ENCODE data around the gene CCSAP.

Gene CCSAP

DNA sequence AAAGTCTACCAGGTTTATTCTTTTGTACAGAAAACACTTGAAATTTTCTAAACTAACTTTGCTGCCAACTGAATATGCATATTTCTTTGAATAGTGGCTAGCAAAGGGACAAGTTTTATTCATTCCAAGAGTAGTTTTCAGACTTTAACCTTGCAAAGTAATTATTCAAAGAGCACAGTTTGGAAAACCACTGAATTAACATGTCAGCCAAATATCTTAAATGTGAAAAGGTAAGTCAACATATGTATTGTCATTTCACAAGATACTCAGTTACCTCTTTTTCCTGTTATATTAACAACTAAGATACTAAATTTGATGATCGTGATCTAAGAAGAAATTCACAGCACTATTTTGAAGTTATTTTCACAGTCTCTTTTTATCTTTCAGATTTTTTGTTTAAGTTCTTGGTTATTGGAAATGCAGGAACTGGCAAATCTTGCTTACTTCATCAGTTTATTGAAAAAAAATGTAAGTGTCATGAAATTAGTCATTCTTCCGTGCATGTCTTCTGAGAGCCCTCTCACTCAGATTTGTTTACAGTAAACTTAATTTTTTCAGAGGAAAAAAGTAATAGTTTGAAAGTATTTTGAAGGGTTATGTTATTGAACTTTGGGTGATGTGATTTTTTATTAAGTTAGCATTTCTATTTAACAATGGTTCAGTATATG, 56.6 kb downstream of the CCSAP start:
- Histone ChIP-seq H3K9me3 (no peaks in the 10 kb centered on the region), H3K36me3 (no peaks in the 10 kb centered on the region), H3K4me1 (ENCODE audit: control insufficient read depth in 1 of 2, insufficient read depth in 1 of 2, low read depth in 1 of 2, low read length in 1 of 2) (no peaks in the 10 kb centered on the region), H3K27me3 (peaks cover 20% of the 10 kb centered on the region), H3K4me3 (ENCODE audit: low read depth in 1 of 2, low read length in 1 of 2) (no peak overlapping the region), H3K27ac (no peak overlapping the region)
- TF ChIP-seq CTCF (IDR thresholded peaks at IDR 0.05), result no peak

- H3K36me3 ChIP-seq, result no peaks in the 10 kb centered on the region
- peaks cover 28% of the 10 kb centered on the region for H3K27me3 ChIP-seq
- no peak for TF ChIP-seq CTCF (IDR thresholded peaks at IDR 0.05)
- H3K9me3 ChIP-seq, result no peaks in the 10 kb centered on the region
- H3K4me3 ChIP-seq (ENCODE audit: low read depth in 1 of 2, low read length in 1 of 2), result no peak overlapping the region
- H3K27ac ChIP-seq, result no peak overlapping the region
- peaks cover 3 to 5% of the 10 kb centered on the region in 2 experiments for H3K4me1 ChIP-seq (ENCODE audit: control insufficient read depth in 1 of 2, insufficient read depth in 1 of 2, low read depth in 1 of 2, low read length in 1 of 2)
These were observed 57.4 kb downstream of the CCSAP start for GRCh38 chr1:229285440-229285839.

DNA sequence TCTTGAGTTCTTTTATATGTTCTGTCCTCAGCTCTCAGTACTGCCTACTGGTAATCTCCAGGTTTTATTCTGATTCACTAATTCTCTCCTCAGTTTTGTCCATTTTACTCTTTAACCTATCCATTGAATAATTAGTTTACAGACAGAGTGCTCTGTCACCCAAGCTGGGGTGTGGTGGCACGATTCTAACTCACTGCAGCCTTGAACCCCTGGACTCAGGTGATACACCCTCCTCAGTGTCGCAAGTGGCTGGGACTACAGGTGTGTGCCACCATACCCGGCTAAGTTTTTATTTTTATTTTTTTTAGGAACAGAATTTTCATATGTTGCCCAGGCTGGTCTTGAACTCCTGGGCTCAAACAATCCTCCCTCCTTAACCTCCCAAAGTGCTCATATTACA, 58.0 kb downstream of the CCSAP start:
- H3K4me1 ChIP-seq (ENCODE audit: control insufficient read depth in 1 of 2, insufficient read depth in 1 of 2, low read depth in 1 of 2, low read length in 1 of 2), result peaks cover 3 to 10% of the 10 kb centered on the region in 2 experiments
- no peak for TF ChIP-seq CTCF (IDR thresholded peaks at IDR 0.05)
- no peak overlapping the region for H3K27ac ChIP-seq

GRCh38 chr1:229283183-229283611, 59.6 kb downstream of the CCSAP start:
- H3K4me1 ChIP-seq (ENCODE audit: control insufficient read depth in 1 of 2, insufficient read depth in 1 of 2, low read depth in 1 of 2, low read length in 1 of 2), result peaks cover 3 to 10% of the 10 kb centered on the region in 2 experiments
- H3K4me3 ChIP-seq (ENCODE audit: low read depth in 1 of 2, low read length in 1 of 2), result no peak overlapping the region
- no peak overlapping the region for H3K27ac ChIP-seq
- TF ChIP-seq CTCF (IDR thresholded peaks at IDR 0.05), result no peak
- peaks cover 50% of the 10 kb centered on the region for H3K27me3 ChIP-seq
- no peaks in the 10 kb centered on the region for H3K36me3 ChIP-seq
- H3K9me3 ChIP-seq, result no peaks in the 10 kb centered on the region

More for the DNA sequence above, 58.0 kb downstream of the CCSAP start:
- no peaks in the 10 kb centered on the region for H3K36me3 ChIP-seq
- H3K9me3 ChIP-seq, result no peaks in the 10 kb centered on the region
- H3K4me3 ChIP-seq (ENCODE audit: low read depth in 1 of 2, low read length in 1 of 2), result no peak overlapping the region
- peaks cover 33% of the 10 kb centered on the region for H3K27me3 ChIP-seq

DNA sequence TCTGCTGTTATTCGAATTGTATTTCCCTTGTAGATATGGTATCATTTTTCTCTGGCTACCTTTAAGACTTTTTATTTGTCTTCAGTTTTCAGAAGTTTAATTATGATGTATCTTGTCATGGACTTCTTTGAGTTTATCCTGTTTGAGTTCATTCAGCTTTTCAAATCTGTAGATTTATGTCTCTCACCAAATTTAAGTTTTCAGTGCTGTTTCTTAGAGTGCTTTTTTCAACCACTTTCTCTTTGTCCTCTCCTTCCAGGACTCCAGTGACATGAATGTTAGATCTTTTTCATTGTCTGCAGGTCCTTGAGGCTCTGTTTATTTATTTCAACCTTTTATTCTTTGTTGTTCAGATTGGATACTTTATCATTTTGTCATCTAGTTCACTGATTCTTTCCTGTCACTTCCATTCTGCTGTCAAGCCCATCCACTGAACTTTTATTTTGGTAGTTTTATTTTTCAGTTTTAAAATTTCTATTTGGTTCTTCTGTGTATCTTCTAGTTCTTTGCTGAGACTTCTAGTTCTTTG, 60.5 kb downstream of the CCSAP start:
- Histone ChIP-seq H3K27ac (no peak overlapping the region), H3K4me1 (ENCODE audit: control insufficient read depth in 1 of 2, insufficient read depth in 1 of 2, low read depth in 1 of 2, low read length in 1 of 2) (peaks cover 3 to 10% of the 10 kb centered on the region in 2 experiments), H3K27me3 (peaks cover 59% of the 10 kb centered on the region), H3K4me3 (ENCODE audit: low read depth in 1 of 2, low read length in 1 of 2) (no peak overlapping the region), H3K9me3 (no peaks in the 10 kb centered on the region), H3K36me3 (no peaks in the 10 kb centered on the region)
- no peak for TF ChIP-seq CTCF (IDR thresholded peaks at IDR 0.05)
